GM18909 (cell line): ENCODE measurements around the gene SPATA19.

ENCODE experiments used
- ATAC-seq: cut with Tn5 transposase; IDR thresholded peaks from one replicate; pipeline ENCODE4 v1.9.1; 2021; ENCODE audit warnings: mild to moderate bottlenecking; ENCODE audit not compliant: unreplicated experiment, poor library complexity

SPATA19 gene

GRCh38 chr11:133793271-133794035 is 51.9 kb downstream of the SPATA19 start:
- ATAC-seq, result no peak

- ATAC-seq, result no peak
Measured at GRCh38 chr11:133790995-133791394, 54.3 kb downstream of the SPATA19 start.
